DOHH2 (cell line): ENCODE data around the gene KRTAP12-3.
"Not testable (repeated sequence)": the region's sequence is repeated elsewhere in the genome, so short reads cannot be mapped to it uniquely, and the experiment has no call there.

Experiments used
- EZH2phosphoT487 ChIP-seq: fragments of 200-600 bp; sonication (generic); IDR thresholded peaks from 2 replicates; pipeline ENCODE4 v1.6.1; 2017; ENCODE audit warnings: borderline replicate concordance, mild to moderate bottlenecking, antibody characterized with exemption, low read length, moderate library complexity, mixed read lengths
- TF ChIP-seq, protein P1 (sequence below): fragments of 200-600 bp; sonication (generic); IDR thresholded peaks from one replicate; pipeline ENCODE4 v1.5.1; 2014; ENCODE audit warnings: antibody characterized with exemption, mild to moderate bottlenecking, low read depth, low read length; ENCODE audit not compliant: poor library complexity, severe bottlenecking

DNA sequence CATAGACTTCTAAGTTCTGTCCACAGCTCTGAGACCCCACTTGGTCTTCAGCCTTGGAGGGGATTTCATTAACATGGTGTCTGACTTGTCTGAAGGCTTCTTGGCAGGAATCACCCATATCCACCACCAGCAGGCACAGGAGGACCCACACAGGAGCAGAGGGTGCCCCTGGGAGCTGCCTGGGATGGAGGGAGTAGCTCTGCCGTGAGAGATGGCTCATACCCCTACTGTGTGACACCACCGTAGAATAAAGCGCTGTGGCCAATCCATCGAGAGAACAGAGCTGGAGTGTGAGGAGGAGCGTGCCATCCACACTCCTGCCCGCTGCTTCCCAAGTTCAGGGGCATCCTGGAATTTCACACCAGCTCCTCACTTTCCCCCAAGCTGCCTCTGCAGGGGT is 27.3 kb downstream of the KRTAP12-3 start:
- TF ChIP-seq, protein P1, sequence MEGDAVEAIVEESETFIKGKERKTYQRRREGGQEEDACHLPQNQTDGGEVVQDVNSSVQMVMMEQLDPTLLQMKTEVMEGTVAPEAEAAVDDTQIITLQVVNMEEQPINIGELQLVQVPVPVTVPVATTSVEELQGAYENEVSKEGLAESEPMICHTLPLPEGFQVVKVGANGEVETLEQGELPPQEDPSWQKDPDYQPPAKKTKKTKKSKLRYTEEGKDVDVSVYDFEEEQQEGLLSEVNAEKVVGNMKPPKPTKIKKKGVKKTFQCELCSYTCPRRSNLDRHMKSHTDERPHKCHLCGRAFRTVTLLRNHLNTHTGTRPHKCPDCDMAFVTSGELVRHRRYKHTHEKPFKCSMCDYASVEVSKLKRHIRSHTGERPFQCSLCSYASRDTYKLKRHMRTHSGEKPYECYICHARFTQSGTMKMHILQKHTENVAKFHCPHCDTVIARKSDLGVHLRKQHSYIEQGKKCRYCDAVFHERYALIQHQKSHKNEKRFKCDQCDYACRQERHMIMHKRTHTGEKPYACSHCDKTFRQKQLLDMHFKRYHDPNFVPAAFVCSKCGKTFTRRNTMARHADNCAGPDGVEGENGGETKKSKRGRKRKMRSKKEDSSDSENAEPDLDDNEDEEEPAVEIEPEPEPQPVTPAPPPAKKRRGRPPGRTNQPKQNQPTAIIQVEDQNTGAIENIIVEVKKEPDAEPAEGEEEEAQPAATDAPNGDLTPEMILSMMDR, result not testable (repeated sequence)
- not testable (repeated sequence) for TF ChIP-seq EZH2phosphoT487
